ENCODE data around the gene DGCR6L. TPM values are rescaled to one million over a fixed set of nuclear protein-coding genes. Genes with fewer than 3 reads are reported as not detected.
"Not testable (repeated sequence)": the region's sequence is repeated elsewhere in the genome, so short reads cannot be mapped to it uniquely, and the experiment has no call there.

The DGCR6L gene
- total and polyA plus RNA-seq, 7 experiments from 2014 or later = 29.4 to 158 (median 43.8) TPM

- H3K4me1 ChIP-seq (ENCODE audit: control insufficient read depth in 2 of 2, insufficient read depth in 2 of 2, low read length in 2 of 2); H3K36me3 ChIP-seq (ENCODE audit: control insufficient read depth in 2 of 3, insufficient read depth in 3 of 3, low read length in 3 of 3); CTCF ChIA-PET; H3K9me3 Mint-ChIP-seq; H3K9me3 ChIP-seq (ENCODE audit: control insufficient read depth in 2 of 3, low read length in 3 of 3); H3K27me3 ChIP-seq (ENCODE audit: control insufficient read depth in 2 of 2, insufficient read depth in 2 of 2, low read length in 2 of 2); H3K4me3 ChIP-seq (ENCODE audit: low read length); intact Hi-C loops (cut with micrococcal nuclease); H3K27ac ChIP-seq (ENCODE audit: low read depth, low read length); POLR2A ChIA-PET; H3K36me3 Mint-ChIP-seq; H3K27me3 Mint-ChIP-seq; DNase-seq; ATAC-seq; H3K27ac Mint-ChIP-seq; H3K4me3 Mint-ChIP-seq: not testable (repeated sequence)
- peaks cover 5 to 25% (median 21%) of the 10 kb centered on the region in 7 donors for H3K4me1 Mint-ChIP-seq
These were observed 41.2 kb upstream of the DGCR6L start for GRCh38 chr22:20360866-20361751.

DNA sequence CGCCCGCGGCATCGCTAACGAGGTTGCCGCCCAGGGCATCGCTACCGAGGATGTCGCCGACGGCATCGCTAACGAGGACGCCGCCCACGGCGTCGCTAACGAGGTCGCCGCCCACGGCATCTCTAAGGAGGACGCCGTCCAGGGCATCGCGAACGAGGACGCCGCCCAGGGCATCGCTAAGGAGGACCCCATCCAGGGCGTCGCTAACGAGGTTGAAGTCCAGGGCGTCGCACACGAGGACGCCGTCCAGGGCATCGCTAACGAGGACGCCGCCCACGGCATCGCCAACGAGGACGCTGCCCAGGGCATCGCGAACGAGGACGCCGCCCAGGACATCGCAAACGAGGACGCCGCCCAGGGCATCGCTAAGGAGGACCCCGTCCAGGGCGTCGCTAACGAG lies 40.4 kb upstream of the DGCR6L start:
- intact Hi-C loops (cut with micrococcal nuclease); H3K9me3 Mint-ChIP-seq; DNase-seq; H3K36me3 Mint-ChIP-seq; ATAC-seq; H3K4me3 Mint-ChIP-seq; H3K27me3 ChIP-seq (ENCODE audit: control insufficient read depth in 2 of 2, insufficient read depth in 2 of 2, low read length in 2 of 2); H3K27ac ChIP-seq (ENCODE audit: low read depth, low read length); H3K4me1 ChIP-seq (ENCODE audit: control insufficient read depth in 2 of 2, insufficient read depth in 2 of 2, low read length in 2 of 2); H3K27me3 Mint-ChIP-seq; H3K9me3 ChIP-seq (ENCODE audit: control insufficient read depth in 2 of 3, low read length in 3 of 3); H3K36me3 ChIP-seq (ENCODE audit: control insufficient read depth in 2 of 3, insufficient read depth in 3 of 3, low read length in 3 of 3); H3K27ac Mint-ChIP-seq; CTCF ChIA-PET; H3K4me3 ChIP-seq (ENCODE audit: low read length); POLR2A ChIA-PET: not testable (repeated sequence)
- peaks cover 3 to 23% (median 18%) of the 10 kb centered on the region in 7 donors for H3K4me1 Mint-ChIP-seq

GRCh38 chr22:20358503-20359239 lies 38.8 kb upstream of the DGCR6L start:
- H3K4me1 Mint-ChIP-seq; H3K27ac ChIP-seq (ENCODE audit: low read depth, low read length); H3K4me3 Mint-ChIP-seq; H3K9me3 Mint-ChIP-seq; H3K36me3 ChIP-seq (ENCODE audit: control insufficient read depth in 2 of 3, insufficient read depth in 3 of 3, low read length in 3 of 3); H3K9me3 ChIP-seq (ENCODE audit: control insufficient read depth in 2 of 3, low read length in 3 of 3); DNase-seq; POLR2A ChIA-PET; CTCF ChIA-PET; H3K27ac Mint-ChIP-seq; H3K27me3 ChIP-seq (ENCODE audit: control insufficient read depth in 2 of 2, insufficient read depth in 2 of 2, low read length in 2 of 2); H3K4me1 ChIP-seq (ENCODE audit: control insufficient read depth in 2 of 2, insufficient read depth in 2 of 2, low read length in 2 of 2); intact Hi-C loops (cut with micrococcal nuclease); ATAC-seq; H3K27me3 Mint-ChIP-seq; H3K36me3 Mint-ChIP-seq; H3K4me3 ChIP-seq (ENCODE audit: low read length): not testable (repeated sequence)

GRCh38 chr22:20357967-20358366 lies 38.1 kb upstream of the DGCR6L start:
- H3K4me3 Mint-ChIP-seq; H3K27ac Mint-ChIP-seq; H3K4me1 Mint-ChIP-seq; H3K4me1 ChIP-seq (ENCODE audit: control insufficient read depth in 2 of 2, insufficient read depth in 2 of 2, low read length in 2 of 2); H3K27me3 Mint-ChIP-seq; H3K27ac ChIP-seq (ENCODE audit: low read depth, low read length); H3K4me3 ChIP-seq (ENCODE audit: low read length); H3K36me3 ChIP-seq (ENCODE audit: control insufficient read depth in 2 of 3, insufficient read depth in 3 of 3, low read length in 3 of 3); intact Hi-C loops (cut with micrococcal nuclease); DNase-seq; CTCF ChIA-PET; H3K9me3 ChIP-seq (ENCODE audit: control insufficient read depth in 2 of 3, low read length in 3 of 3); H3K36me3 Mint-ChIP-seq; H3K27me3 ChIP-seq (ENCODE audit: control insufficient read depth in 2 of 2, insufficient read depth in 2 of 2, low read length in 2 of 2); POLR2A ChIA-PET; ATAC-seq; H3K9me3 Mint-ChIP-seq: not testable (repeated sequence)

DNA sequence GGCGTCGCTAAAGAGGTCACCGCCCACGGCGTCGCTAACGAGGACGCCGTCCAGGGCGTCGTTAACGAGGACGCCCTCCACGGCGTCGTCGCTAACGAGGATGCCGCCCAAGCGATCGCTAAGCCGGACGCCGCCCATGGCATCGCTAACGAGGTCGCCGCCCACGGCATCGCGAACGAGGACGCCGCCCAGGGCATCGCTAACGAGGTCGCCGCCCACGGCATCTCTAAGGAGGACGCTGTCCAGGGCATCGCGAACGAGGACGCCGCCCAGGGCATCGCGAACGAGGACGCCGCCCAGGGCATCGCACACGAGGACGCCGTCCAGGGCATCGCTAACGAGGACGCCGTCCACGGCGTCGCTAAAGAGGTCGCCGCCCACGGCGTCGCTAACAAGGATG lies 37.0 kb upstream of the DGCR6L start:
- H3K27me3 Mint-ChIP-seq; H3K36me3 ChIP-seq (ENCODE audit: control insufficient read depth in 2 of 3, insufficient read depth in 3 of 3, low read length in 3 of 3); H3K36me3 Mint-ChIP-seq; H3K4me3 Mint-ChIP-seq; ATAC-seq; H3K4me1 Mint-ChIP-seq; POLR2A ChIA-PET; CTCF ChIA-PET; H3K27ac ChIP-seq (ENCODE audit: low read depth, low read length); H3K27me3 ChIP-seq (ENCODE audit: control insufficient read depth in 2 of 2, insufficient read depth in 2 of 2, low read length in 2 of 2); H3K27ac Mint-ChIP-seq; H3K9me3 Mint-ChIP-seq; DNase-seq; intact Hi-C loops (cut with micrococcal nuclease); H3K9me3 ChIP-seq (ENCODE audit: control insufficient read depth in 2 of 3, low read length in 3 of 3); H3K4me3 ChIP-seq (ENCODE audit: low read length); H3K4me1 ChIP-seq (ENCODE audit: control insufficient read depth in 2 of 2, insufficient read depth in 2 of 2, low read length in 2 of 2): not testable (repeated sequence)

DNA sequence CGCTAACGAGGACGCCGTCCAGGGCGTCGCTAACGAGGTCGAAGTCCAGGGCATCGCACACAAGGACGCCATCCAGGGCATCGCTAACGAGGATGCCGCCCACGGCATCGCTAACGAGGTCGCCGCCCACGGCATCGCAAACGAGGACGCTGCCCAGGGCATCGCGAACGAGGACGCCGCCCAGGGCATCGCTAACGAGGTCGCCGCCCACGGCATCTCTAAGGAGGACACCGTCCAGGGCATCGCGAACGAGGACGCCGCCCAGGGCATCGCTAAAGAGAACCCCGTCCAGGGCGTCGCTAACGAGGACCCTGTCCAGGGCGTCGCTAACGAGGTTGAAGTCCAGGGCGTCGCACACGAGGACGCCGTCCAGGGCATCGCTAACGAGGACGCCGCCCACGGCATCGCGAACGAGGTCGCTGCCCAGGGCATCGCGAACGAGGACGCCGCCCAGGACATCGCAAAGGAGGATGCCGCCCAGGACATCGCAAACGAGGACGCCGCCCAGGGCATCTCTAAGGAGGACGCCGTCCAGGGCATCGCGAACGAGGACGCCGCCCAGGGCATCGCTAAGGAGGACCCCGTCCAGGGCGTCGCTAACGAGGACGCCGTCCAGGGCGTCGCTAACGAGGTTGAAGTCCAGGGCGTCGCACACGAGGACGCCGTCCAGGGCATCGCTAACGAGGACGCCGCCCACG lies 36.2 kb upstream of the DGCR6L start:
- ATAC-seq; CTCF ChIA-PET; H3K36me3 Mint-ChIP-seq; H3K27me3 ChIP-seq (ENCODE audit: control insufficient read depth in 2 of 2, insufficient read depth in 2 of 2, low read length in 2 of 2); H3K4me1 ChIP-seq (ENCODE audit: control insufficient read depth in 2 of 2, insufficient read depth in 2 of 2, low read length in 2 of 2); H3K4me1 Mint-ChIP-seq; H3K9me3 ChIP-seq (ENCODE audit: control insufficient read depth in 2 of 3, low read length in 3 of 3); H3K4me3 Mint-ChIP-seq; DNase-seq; POLR2A ChIA-PET; H3K36me3 ChIP-seq (ENCODE audit: control insufficient read depth in 2 of 3, insufficient read depth in 3 of 3, low read length in 3 of 3); intact Hi-C loops (cut with micrococcal nuclease); H3K27ac ChIP-seq (ENCODE audit: low read depth, low read length); H3K27ac Mint-ChIP-seq; H3K9me3 Mint-ChIP-seq; H3K4me3 ChIP-seq (ENCODE audit: low read length); H3K27me3 Mint-ChIP-seq: not testable (repeated sequence)

All from naive thymus-derived CD4-positive, alpha-beta T cell (primary cell).